ENCODE measurements around the gene MSRB1.
"Not testable (repeated sequence)": the region's sequence is repeated elsewhere in the genome, so short reads cannot be mapped to it uniquely, and the experiment has no call there.

MSRB1 gene

GRCh38 chr16:1960665-1961630 is 17.9 kb upstream of the MSRB1 start:
- TF ChIP-seq POLR2AphosphoS5 (IDR thresholded peaks at IDR 0.05; ENCODE audit: low read depth) (peak; percentile 98), SPI1 (IDR thresholded peaks at IDR 0.05; ENCODE audit: borderline replicate concordance, low read depth) (no peak), REST (IDR thresholded peaks at IDR 0.05; ENCODE audit: insufficient replicate concordance, low read depth) (peak; percentile 50), CTCF (IDR thresholded peaks at IDR 0.05; ENCODE audit: insufficient read depth, low read length) (no peak), GABPA (IDR thresholded peaks at IDR 0.05; ENCODE audit: low read depth) (no peak)
- Histone ChIP-seq H3K27ac (replicated peaks) (peak overlapping the region; percentile 87), H3K27me3 (ENCODE audit: insufficient read depth, poor library complexity, severe bottlenecking) (no peaks in the 10 kb centered on the region), H3K4me3 (replicated peaks; ENCODE audit: insufficient read depth, low read length) (peak overlapping the region; percentile 91)
- DNase-seq (ENCODE audit: low read depth in 1 of 2, low spot score in 1 of 2) = peak in 1 of 2 experiments; percentile 78

- TF ChIP-seq GABPA (IDR thresholded peaks at IDR 0.05; ENCODE audit: low read depth) = no peak
- peak; percentile 56 for TF ChIP-seq CTCF (IDR thresholded peaks at IDR 0.05; ENCODE audit: insufficient read depth, low read length)
- TF ChIP-seq SPI1 (IDR thresholded peaks at IDR 0.05; ENCODE audit: borderline replicate concordance, low read depth) = no peak
- peak; percentile 86; the same call in 1 of the 2 replicates for TF ChIP-seq POLR2AphosphoS5 (IDR thresholded peaks at IDR 0.05; ENCODE audit: low read depth)
- peak; percentile 5 for TF ChIP-seq REST (IDR thresholded peaks at IDR 0.05; ENCODE audit: insufficient replicate concordance, low read depth)
- H3K4me3 ChIP-seq (replicated peaks; ENCODE audit: insufficient read depth, low read length) = peak within 1 kb of the TSS; percentile 91
- peak; percentile 91 to 93 for DNase-seq (ENCODE audit: low read depth in 1 of 2, low spot score in 1 of 2)
- H3K27me3 ChIP-seq (ENCODE audit: insufficient read depth, poor library complexity, severe bottlenecking) = no peaks in the 10 kb centered on the region
- peak within 1 kb of the TSS; percentile 87 for H3K27ac ChIP-seq (replicated peaks)
Measured at GRCh38 chr16:1959269-1960039, 16.5 kb upstream of the MSRB1 start, which contains the start of gene NDUFB10. Gene NDUFB10, plus strand, starts transcription at chr16:1959538. Its CDS starts 87 bp downstream, at chr16:1959625.

- H3K27me3 ChIP-seq (ENCODE audit: insufficient read depth, poor library complexity, severe bottlenecking) = no peaks in the 10 kb centered on the region
- H3K27ac ChIP-seq (replicated peaks) = no peak overlapping the region
- 0 out of 2 replicates have a peak overlapping the region, but pooled peaks have one; percentile 91 for H3K4me3 ChIP-seq (replicated peaks; ENCODE audit: insufficient read depth, low read length)
- TF ChIP-seq CTCF (IDR thresholded peaks at IDR 0.05; ENCODE audit: insufficient read depth, low read length) (no peak), SPI1 (IDR thresholded peaks at IDR 0.05; ENCODE audit: borderline replicate concordance, low read depth) (no peak)
- DNase-seq (ENCODE audit: low read depth in 1 of 2, low spot score in 1 of 2) = no peak
Measured at GRCh38 chr16:1958715-1959268, 15.8 kb upstream of the MSRB1 start.

- not testable (repeated sequence) for DNase-seq (ENCODE audit: low read depth in 1 of 2, low spot score in 1 of 2); H3K4me3 ChIP-seq (replicated peaks; ENCODE audit: insufficient read depth, low read length)
Measured at GRCh38 chr16:1958143-1958491, 15.1 kb upstream of the MSRB1 start.

GRCh38 chr16:1957434-1958142 is 14.6 kb upstream of the MSRB1 start:
- H3K27ac ChIP-seq (replicated peaks); H3K27me3 ChIP-seq (ENCODE audit: insufficient read depth, poor library complexity, severe bottlenecking); H3K4me3 ChIP-seq (replicated peaks; ENCODE audit: insufficient read depth, low read length); DNase-seq (ENCODE audit: low read depth in 1 of 2, low spot score in 1 of 2): not testable (repeated sequence)

More at GRCh38 chr16:1958143-1958491, 15.1 kb upstream of the MSRB1 start:
- H3K27ac ChIP-seq (replicated peaks); H3K27me3 ChIP-seq (ENCODE audit: insufficient read depth, poor library complexity, severe bottlenecking): not testable (repeated sequence)

All from HL-60 (cell line).